ENCODE data around the gene CFAP251. TPM values are rescaled to one million over a fixed set of nuclear protein-coding genes. Genes with fewer than 3 reads are reported as not detected.
A peak's percentile ranks its signal among the peaks of the same experiment; 100 is the strongest.

Gene CFAP251
- total and polyA plus RNA-seq, 5 donors = 0.54 to 0.91 (median 0.66) TPM

DNA sequence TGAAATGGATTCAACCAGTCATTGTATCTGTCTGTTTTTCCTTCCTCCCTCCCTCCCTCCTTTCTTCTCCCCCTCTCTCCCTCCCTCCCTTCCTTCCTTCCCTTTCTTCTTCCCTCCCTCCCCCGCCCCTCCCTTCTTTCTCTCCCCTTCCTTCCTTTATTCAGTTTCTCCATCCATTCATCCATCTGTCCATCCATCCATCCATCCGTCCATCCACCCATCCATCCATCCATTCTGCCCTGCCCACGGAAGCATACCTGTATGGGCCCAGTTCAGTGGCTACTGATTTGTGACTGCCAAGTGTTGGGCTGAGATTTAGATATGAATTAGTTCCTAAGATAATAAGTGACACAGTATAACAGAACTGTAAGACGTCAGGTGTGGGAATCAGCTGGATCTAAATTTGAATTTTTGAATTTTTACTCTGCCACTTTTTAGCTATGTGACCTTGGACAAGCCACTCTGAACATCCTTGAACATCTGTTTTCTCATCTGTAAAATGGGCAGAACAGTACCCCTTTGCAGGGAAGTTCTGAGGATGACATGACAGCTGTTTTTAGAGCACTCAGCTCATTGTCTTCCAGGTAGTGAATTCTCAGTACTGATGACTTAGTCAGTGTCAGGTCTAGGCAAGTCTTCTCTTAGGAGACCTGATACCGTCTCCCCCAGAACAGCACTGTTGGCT, 42.9 kb downstream of the CFAP251 start:
- ATAC-seq (no peak), DNase-seq (no peak)
- H3K4me1 ChIP-seq (ENCODE audit: control insufficient read depth, insufficient read depth, low read length) = no peaks in the 10 kb centered on the region
- no peaks in the 10 kb centered on the region for H3K9me3 ChIP-seq (ENCODE audit: control insufficient read depth, low read length)
- intact Hi-C loops (cut with DNase I) = no loop called here
- WGBS = 89% methylated on average over 5 of the region's 5 CpGs
- H3K27me3 ChIP-seq (ENCODE audit: control insufficient read depth, insufficient read depth) = no peaks in the 10 kb centered on the region
- H3K4me3 ChIP-seq (ENCODE audit: low read length) = no peak overlapping the region
- no peak overlapping the region for H3K27ac ChIP-seq (ENCODE audit: low read length)

DNA sequence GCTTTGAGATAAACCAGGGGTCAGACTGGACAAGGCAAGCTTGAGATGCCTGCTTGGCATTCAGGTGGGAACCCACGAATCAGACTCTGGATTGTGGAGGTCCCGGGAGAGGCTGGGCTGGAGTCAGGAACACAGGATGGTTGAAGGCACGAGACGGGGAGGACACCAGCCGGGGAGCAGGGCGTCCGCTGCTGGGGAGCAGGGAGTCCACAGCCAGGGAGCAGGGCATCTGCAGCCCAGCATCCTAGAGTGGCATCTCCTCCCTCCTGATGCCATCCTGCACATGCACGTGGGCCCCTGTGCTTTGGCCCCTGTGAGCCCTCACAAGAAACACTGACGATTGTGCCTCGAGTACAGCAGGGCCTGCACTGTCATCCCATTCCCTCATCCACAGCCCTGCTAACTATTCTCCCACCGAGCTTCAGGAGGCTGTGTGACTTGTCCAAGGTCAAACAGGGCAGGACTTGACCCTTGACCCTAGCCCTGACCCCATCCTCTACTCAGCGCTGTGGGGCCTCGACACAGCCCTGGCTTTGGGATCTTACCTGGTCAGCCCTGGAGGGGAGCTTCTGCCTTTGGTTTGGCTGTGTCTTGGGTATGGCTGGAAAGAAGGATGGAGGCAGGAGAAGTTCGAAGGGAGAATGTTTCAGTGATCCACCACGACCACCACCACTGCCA, 45.1 kb downstream of the CFAP251 start:
- Histone ChIP-seq H3K4me1 (ENCODE audit: control insufficient read depth, insufficient read depth, low read length) (no peaks in the 10 kb centered on the region), H3K27me3 (ENCODE audit: control insufficient read depth, insufficient read depth) (no peaks in the 10 kb centered on the region), H3K4me3 (ENCODE audit: low read length) (no peak overlapping the region), H3K9me3 (ENCODE audit: control insufficient read depth, low read length) (no peaks in the 10 kb centered on the region), H3K27ac (ENCODE audit: low read length) (no peak overlapping the region)
- DNase-seq = no peak
- 81% methylated on average over 15 of the region's 15 CpGs for WGBS
- intact Hi-C loops (cut with DNase I) = no loop called here
- ATAC-seq = no peak

DNA sequence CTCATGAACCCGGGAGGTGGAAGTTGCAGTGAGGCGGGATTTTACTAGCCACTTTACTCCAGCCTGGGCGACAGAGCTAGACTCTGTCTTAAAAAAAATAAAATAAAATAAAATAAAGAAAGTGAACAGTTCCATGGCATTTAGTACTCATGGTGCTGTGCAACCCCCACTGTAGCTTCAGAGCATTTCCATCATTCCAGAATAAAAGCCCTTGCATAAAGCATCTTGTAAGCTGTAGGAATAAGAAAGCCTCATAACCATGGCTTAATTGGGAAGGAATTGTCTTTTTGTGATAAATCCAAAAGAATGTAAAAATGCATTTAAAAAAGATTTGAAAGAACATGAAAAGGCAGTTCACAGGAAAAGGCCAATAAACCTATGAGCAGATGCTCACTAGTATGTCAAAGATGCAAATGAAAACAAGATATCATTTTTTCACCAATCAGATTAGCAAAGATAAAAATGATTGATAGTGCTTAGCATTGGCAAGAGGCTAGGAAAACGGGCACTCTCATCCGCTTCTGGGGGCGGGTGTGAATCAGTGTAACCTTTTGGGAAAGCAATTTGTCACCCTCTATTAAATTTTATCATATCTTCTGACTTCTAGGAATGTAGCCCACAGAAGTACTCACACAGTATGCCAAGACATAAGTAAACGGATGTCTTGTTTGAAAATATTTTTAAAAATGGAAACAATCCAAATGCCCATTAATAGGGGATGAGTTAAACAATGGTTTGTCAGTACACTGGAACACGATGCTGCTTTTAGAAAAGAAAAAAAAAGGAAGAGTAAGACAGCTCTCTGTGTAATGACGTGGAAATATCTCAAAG, 46.6 kb downstream of the CFAP251 start:
- DNase-seq (no peak), ATAC-seq (no peak)
- H3K27me3 ChIP-seq (ENCODE audit: control insufficient read depth, insufficient read depth) = no peaks in the 10 kb centered on the region
- 38% methylated on average over 9 of the region's 9 CpGs for WGBS
- no peak overlapping the region for H3K27ac ChIP-seq (ENCODE audit: low read length)
- H3K9me3 ChIP-seq (ENCODE audit: control insufficient read depth, low read length) = no peaks in the 10 kb centered on the region
- H3K4me3 ChIP-seq (ENCODE audit: low read length) = no peak overlapping the region
- intact Hi-C loops (cut with DNase I) = no loop called here
- no peaks in the 10 kb centered on the region for H3K4me1 ChIP-seq (ENCODE audit: control insufficient read depth, insufficient read depth, low read length)

DNA sequence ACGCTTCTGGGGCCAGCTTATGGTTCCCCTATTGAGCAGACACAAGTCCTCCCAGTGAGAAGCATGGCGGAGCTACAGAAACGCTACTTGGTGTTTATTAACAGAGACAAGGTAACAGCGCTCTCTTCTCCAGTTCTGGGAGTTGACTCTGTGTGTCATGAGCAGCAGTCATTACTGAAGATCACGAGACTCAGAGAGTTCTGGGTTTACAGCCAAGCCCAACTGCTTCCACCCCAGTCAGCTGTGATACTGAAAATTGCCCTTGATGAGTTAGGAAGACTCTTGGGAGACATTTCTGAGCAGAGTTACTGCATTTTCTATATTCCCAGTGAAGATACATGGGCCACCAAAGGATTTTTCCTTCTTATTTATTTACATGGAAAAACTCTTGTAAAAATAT, 48.6 kb downstream of the CFAP251 start:
- no peaks in the 10 kb centered on the region for H3K4me1 ChIP-seq (ENCODE audit: control insufficient read depth, insufficient read depth, low read length)
- H3K4me3 ChIP-seq (ENCODE audit: low read length) = no peak overlapping the region
- H3K27me3 ChIP-seq (ENCODE audit: control insufficient read depth, insufficient read depth) = no peaks in the 10 kb centered on the region
- intact Hi-C loops (cut with DNase I) = no loop called here
- no peaks in the 10 kb centered on the region for H3K9me3 ChIP-seq (ENCODE audit: control insufficient read depth, low read length)
- 78% methylated on average over 5 of the region's 5 CpGs for WGBS
- ATAC-seq (peak; percentile 64 to 69), DNase-seq (no peak)
- H3K27ac ChIP-seq (ENCODE audit: low read length) = peak overlapping the region; percentile 67

DNA sequence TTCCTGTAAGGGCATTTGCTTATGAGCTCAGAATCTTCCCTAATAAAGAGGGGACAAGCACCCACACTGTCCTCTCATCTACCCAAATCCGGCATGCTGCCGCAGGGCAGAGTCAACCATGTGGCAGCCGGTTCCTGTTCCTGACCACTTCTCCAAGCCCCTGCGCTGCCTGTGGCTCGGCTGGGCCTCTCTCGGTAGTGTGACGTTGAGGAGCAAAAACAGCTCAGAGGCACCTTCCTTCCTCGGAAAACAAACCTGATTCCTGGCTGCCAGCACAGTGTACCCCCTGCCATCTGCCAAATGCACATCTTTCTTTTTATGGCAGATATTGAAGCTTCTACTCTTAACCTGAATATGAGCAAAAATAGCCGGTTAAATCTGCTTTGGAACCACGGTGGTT, 50.5 kb downstream of the CFAP251 start:
- no peaks in the 10 kb centered on the region for H3K9me3 ChIP-seq (ENCODE audit: control insufficient read depth, low read length)
- H3K27me3 ChIP-seq (ENCODE audit: control insufficient read depth, insufficient read depth) = no peaks in the 10 kb centered on the region
- ATAC-seq (peak in 1 of 2 donors; percentile 38), DNase-seq (peak in 1 of 3 donors; percentile 61)
- WGBS = 78% methylated on average over 10 of the region's 10 CpGs
- intact Hi-C loops (cut with DNase I) = no loop called here
- no peak overlapping the region for H3K4me3 ChIP-seq (ENCODE audit: low read length)
- H3K27ac ChIP-seq (ENCODE audit: low read length) = no peak overlapping the region
- H3K4me1 ChIP-seq (ENCODE audit: control insufficient read depth, insufficient read depth, low read length) = no peaks in the 10 kb centered on the region

DNA sequence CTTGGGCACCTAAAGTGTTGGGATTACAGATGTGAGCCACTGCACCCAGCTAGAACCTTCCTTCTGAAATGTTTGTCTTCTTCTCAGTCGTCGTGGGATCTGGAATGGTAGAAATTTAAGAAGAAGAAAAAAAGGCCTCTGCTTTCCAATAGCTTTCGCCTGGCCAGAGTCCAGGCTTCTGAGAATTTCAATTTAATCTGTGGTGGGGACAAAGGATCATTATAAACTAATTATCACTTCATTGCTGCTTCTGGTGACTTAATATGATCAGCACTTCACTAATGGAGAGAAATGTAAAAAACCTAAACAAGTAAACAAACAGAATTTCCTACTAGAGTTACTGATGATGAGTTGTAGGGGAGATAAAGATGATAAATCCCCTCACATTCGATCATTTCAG, 51.3 kb downstream of the CFAP251 start:
- no peak for ATAC-seq
- no peaks in the 10 kb centered on the region for H3K9me3 ChIP-seq (ENCODE audit: control insufficient read depth, low read length)
- 68% methylated on average over 4 of the region's 4 CpGs for WGBS
- H3K27me3 ChIP-seq (ENCODE audit: control insufficient read depth, insufficient read depth) = no peaks in the 10 kb centered on the region
- no peak for DNase-seq
- no peaks in the 10 kb centered on the region for H3K4me1 ChIP-seq (ENCODE audit: control insufficient read depth, insufficient read depth, low read length)
- intact Hi-C loops (cut with DNase I) = no loop called here
- H3K27ac ChIP-seq (ENCODE audit: low read length) = no peak overlapping the region
- H3K4me3 ChIP-seq (ENCODE audit: low read length) = no peak overlapping the region

DNA sequence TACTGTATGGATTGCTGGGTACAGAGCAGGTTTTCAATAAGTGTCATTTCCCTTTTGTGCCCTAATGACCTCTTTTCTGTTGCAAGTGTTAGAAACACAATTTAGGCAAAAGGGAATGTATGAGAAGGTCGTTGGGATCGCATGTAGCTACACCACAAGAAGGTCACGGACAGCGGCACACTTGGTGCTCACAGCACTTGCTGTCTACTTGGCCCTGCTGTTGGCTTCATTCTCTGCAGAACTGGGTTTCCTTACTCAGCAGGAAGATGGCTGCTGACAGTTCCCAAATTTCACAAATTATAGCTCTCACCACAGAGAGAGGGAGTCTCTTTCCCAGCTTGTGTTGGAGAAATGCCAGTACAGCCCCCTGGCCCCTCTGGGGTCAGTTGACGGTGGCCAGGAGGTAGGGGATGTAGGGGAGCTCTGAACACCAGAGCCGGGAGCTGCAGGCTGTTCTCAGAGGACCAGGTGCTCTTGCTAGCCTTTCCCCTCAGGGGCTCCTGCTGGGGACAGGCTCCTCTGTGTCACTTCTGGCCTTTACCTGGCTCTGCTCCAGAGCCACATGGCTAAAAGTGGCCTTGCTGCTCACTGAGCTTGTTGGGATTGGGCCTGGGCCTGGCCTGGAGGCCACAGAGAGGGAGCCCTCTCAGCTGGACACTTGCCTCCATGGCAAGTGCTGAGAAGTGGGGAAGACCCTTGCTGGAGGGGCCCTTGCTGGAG, 52.3 kb downstream of the CFAP251 start:
- no peaks in the 10 kb centered on the region for H3K4me1 ChIP-seq (ENCODE audit: control insufficient read depth, insufficient read depth, low read length)
- no peaks in the 10 kb centered on the region for H3K9me3 ChIP-seq (ENCODE audit: control insufficient read depth, low read length)
- peak overlapping the region; percentile 10 for H3K27ac ChIP-seq (ENCODE audit: low read length)
- intact Hi-C loops (cut with DNase I) = no loop called here
- H3K27me3 ChIP-seq (ENCODE audit: control insufficient read depth, insufficient read depth) = no peaks in the 10 kb centered on the region
- DNase-seq (peak in 1 of 3 donors; percentile 43), ATAC-seq (peak in 1 of 2 donors; percentile 27)
- H3K4me3 ChIP-seq (ENCODE audit: low read length) = no peak overlapping the region
- WGBS = 68% methylated on average over 6 of the region's 6 CpGs

DNA sequence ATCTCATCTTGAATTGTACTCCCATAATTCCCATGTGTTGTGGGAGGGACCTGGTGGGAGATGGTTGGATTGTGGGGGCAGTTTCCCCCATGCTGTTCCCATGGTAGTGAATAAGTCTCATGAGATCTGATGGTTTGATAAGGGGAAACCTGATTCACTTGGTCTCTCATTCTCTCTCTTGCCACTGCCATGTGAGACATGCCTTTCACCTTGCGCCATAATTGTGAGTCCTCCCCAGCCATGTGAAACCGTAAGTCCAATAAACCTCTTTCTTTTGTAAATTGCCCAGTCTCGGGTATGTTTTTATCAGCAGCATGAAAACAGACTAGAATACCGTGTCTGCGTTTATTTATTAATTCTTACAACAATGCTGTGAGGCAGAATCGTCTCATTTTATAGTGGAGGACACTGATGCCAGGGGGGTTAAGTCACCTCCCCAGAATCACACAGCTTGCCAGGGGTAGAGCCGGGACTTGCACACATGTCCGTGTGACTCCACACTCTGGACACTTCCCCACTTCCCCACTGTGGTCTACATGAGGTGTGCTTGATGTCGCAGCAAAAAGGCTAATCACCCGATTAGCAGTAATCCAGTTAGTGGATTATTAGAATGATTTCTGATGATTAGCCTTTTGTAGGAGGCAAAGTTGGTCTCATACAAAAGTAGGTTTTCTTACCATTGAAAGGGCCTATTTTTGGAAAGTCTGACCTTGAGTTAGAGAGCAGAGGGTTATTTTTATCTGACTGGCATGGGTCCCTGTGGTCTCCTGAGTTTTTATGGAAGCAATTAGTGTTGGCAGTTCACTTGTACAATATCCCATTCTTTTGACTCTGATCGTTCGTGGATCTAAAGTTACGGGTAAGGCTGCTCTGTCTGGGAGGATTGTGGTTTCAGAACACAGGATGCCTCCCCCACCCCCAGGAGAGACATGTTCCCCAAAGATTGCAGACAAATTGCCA, 55.9 kb downstream of the CFAP251 start:
- WGBS = 70% methylated on average over 13 of the region's 13 CpGs
- intact Hi-C loops (cut with DNase I) = no loop called here
- H3K27ac ChIP-seq (ENCODE audit: low read length) = no peak overlapping the region

DNA sequence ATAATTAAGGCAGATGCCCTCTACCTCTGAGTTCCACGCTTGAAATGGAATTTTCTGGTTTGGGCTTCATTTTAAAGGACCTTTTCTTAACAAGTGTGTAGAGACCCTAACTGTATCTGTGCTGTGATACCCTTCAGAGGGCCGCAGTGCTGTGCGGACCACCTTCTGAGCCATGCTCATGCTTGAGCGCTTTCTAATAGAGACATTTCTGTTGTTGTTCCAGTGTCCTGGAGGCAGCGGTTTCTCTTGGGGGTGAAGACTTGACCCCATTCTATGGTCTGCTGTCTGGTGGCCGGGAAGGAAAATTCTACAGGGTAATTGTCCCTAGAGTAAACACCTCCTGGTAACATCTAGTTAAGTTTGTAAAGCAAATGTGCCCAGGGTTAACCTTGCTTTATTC, 56.6 kb downstream of the CFAP251 start:
- intact Hi-C loops (cut with DNase I) = no loop called here
- no peaks in the 10 kb centered on the region for H3K27me3 ChIP-seq (ENCODE audit: control insufficient read depth, insufficient read depth)
- WGBS = 90% methylated on average over 6 of the region's 6 CpGs
- no peaks in the 10 kb centered on the region for H3K9me3 ChIP-seq (ENCODE audit: control insufficient read depth, low read length)
- H3K4me1 ChIP-seq (ENCODE audit: control insufficient read depth, insufficient read depth, low read length) = no peaks in the 10 kb centered on the region
- H3K4me3 ChIP-seq (ENCODE audit: low read length) = no peak overlapping the region
- no peak for ATAC-seq
- no peak for DNase-seq
- peak overlapping the region; percentile 10 for H3K27ac ChIP-seq (ENCODE audit: low read length)

More for the DNA sequence above, 55.9 kb downstream of the CFAP251 start:
- DNase-seq (no peak), ATAC-seq (peak in 1 of 2 donors; percentile 39)
- Histone ChIP-seq H3K9me3 (ENCODE audit: control insufficient read depth, low read length) (no peaks in the 10 kb centered on the region), H3K4me1 (ENCODE audit: control insufficient read depth, insufficient read depth, low read length) (no peaks in the 10 kb centered on the region), H3K4me3 (ENCODE audit: low read length) (no peak overlapping the region), H3K27me3 (ENCODE audit: control insufficient read depth, insufficient read depth) (no peaks in the 10 kb centered on the region)

DNA sequence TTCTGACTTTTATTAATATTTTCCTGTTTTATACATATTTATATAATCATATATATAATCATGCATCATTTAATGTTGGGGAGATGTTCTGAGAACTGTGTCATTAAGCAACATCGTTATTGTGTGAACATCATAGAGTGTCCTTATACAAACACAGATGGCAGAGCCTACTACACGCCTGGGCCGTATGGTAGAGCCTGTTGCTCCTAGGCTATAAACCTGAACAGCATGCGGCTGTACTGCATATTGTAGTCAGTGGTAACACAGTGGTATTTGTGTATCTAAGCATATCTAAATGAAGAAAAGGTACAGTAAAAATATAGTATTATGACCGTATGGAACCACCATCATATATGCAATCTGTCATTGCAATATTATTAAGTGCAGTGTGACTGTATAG, 58.6 kb downstream of the CFAP251 start:
- Histone ChIP-seq H3K4me1 (ENCODE audit: control insufficient read depth, insufficient read depth, low read length) (no peaks in the 10 kb centered on the region), H3K27ac (ENCODE audit: low read length) (no peak overlapping the region), H3K27me3 (ENCODE audit: control insufficient read depth, insufficient read depth) (no peaks in the 10 kb centered on the region), H3K9me3 (ENCODE audit: control insufficient read depth, low read length) (no peaks in the 10 kb centered on the region), H3K4me3 (ENCODE audit: low read length) (no peak overlapping the region)
- no peak for DNase-seq
- no peak for ATAC-seq
- intact Hi-C loops (cut with DNase I) = no loop called here
- WGBS = 95% methylated on average over 5 of the region's 5 CpGs
